Prostate gland (tissue), 1 donor: Measurements from ENCODE around the gene TNFAIP3.

Experiments used
- POLR2A ChIP-seq: fragments of 450-650 bp; IDR thresholded peaks from one replicate; pipeline ENCODE4 v1.6.1; 2016; ENCODE audit warnings: antibody characterized with exemption, mild to moderate bottlenecking
- POLR2AphosphoS5 ChIP-seq: sonication (generic); formaldehyde crosslinking; IDR thresholded peaks from one replicate; pipeline ENCODE4 v1.6.1; 2017; ENCODE audit warnings: antibody characterized with exemption

- TF ChIP-seq POLR2AphosphoS5: no peak
- no peak for TF ChIP-seq POLR2A
These were observed 25.2 kb downstream of the TNFAIP3 start for GRCh38 chr6:137892271-137892708.
